Inflammatory macrophage (primary cell): ENCODE measurements around the gene PRSS1.
A peak's percentile ranks its signal among the peaks of the same experiment; 100 is the strongest.
"Not testable (repeated sequence)": the region's sequence is repeated elsewhere in the genome, so short reads cannot be mapped to it uniquely, and the experiment has no call there.

Experiments used
- DNase-seq, 2 donors: peaks; one replicate each; pipeline ENCODE4 v3.0.0-alpha.2; 2020 to 2022

PRSS1 gene

DNA sequence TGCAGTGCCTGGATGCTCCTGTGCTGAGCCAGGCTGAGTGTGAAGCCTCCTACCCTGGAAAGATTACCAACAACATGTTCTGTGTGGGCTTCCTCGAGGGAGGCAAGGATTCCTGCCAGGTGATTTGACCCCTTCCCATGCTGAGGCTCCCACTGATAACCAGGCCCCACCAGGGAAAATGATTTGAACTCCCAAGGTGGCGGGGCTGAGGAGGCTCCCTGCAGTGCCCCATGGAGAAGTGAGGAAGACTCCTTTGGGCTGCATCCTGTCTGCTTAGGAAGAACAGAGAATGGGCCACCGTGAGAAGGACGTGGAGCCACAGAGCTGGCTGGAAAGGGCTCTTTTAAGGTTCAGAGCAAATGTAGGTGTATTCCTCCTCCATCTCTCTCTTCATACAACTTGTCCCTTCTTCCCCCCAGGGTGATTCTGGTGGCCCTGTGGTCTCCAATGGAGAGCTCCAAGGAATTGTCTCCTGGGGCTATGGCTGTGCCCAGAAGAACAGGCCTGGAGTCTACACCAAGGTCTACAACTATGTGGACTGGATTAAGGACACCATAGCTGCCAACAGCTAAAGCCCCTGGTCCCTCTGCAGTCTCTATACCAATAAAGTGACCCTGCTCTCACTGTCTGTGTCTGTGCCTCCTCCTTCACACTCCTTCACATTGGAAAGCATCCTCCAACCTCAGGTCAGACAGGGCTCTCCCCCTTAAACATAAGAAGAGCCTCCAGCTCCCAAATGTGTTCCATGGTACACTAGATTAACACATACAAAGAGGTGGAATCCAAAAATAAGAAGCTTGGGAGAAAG lies 24.9 kb downstream of the PRSS1 start:
- no peak for DNase-seq

DNA sequence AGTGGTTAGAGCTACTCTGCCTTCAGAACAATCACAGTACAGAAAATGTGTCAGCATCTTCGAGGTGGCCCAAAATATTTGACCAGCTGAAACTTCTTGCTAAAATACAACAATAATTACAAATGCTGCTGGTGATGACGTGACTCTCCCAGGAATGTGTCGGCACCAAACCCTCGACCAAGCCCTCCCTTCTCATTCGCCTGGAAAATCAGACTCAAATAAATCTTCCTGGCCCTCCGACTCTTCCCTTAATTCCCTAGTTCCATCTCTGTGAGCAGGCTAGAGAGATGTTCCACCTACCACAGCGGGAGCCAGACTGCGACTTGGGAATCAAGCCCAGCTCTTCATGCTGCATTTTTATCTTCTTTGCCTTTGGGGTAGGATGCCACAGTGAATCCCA lies 25.6 kb downstream of the PRSS1 start:
- no peak for DNase-seq

DNA sequence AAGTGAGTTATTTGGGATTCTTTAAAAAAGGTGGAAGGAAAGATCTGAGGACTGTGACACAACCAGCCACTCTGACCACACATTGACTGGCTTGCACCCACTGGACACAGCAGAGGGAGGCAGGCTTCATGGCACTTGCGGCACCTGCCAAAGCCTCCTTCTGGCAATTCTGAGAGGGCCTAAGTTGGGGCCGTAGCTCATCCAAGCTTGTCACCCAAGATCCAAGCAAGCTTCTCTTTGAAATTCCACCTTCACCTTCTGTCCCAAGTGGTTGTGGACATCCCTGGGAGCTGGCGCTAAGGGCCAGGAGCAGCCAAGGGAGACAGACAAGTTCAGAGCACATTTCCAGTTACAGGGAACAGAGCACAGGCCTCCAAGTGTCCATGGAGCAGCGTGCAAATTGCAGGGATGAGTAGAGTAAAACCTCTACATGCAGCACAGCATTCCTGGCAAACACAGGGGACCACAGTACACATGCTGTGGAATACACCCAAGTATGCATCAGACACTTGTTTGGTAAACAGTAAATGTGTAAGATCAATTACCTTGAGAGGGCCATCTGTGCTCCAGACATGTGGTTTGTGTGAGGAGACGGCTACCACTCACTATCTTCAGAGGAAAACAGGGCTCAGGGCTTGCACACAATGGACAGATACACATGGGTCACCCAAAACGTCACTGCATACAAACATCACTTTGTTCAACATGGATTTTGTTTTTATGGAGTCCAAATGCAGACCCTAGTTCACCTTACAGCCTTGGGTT lies 26.3 kb downstream of the PRSS1 start:
- DNase-seq, result not testable (repeated sequence)

DNA sequence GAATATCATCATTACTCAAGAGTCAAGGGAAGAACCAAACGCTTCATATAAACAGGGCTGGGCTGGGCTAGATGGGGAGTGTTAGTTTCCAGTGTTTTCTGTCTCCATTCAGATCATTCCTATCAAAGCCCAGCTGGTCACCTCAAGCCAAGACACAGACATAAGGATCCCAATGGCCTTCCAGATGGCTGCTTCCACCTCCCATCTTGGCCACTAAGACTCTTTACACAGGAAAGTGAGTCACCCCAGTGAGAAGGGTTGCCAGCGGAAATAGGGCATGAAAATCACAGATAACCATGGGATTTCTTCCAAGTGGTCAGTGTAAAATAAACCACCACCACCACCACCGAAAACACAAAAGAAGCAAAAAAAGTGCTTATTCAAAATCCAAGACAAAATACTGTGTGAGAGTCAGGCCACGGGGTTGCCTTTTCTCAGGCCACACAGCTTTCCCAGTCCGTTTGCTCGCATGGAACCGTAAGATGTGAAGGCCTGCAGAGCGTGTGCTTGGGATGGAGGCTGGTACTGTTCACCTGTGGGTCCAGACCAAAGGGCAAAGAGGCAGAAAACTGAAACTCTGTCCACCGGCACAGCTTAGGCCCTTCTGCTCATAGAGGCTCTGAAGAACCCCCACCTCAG lies 27.1 kb downstream of the PRSS1 start:
- no peak for DNase-seq

DNA sequence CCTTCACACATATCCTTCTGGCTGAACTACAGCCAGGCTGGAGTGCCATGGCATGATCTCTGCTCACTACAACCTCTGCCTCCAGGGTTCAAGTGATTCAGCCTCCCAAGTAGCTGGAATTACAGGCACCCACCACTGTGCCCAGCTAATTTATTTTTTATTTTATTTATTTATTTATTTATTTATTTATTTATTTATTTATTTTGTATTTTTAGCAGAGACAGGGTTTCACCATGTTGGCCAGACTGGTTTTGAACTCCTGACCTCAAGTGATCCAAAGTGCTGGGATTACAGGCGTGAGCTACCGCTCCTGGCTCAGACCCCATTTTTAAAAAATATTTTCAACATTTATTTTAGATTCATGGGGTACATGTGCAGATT lies 27.6 kb downstream of the PRSS1 start:
- not testable (repeated sequence) for DNase-seq

GRCh38 chr7:142777318-142777717 lies 28.0 kb downstream of the PRSS1 start:
- no peak for DNase-seq

GRCh38 chr7:142782922-142783900 lies 33.9 kb downstream of the PRSS1 start:
- DNase-seq, result peak; percentile 84 to 90

- DNase-seq, result no peak
Measured at GRCh38 chr7:142784096-142784495, 34.8 kb downstream of the PRSS1 start.

DNA sequence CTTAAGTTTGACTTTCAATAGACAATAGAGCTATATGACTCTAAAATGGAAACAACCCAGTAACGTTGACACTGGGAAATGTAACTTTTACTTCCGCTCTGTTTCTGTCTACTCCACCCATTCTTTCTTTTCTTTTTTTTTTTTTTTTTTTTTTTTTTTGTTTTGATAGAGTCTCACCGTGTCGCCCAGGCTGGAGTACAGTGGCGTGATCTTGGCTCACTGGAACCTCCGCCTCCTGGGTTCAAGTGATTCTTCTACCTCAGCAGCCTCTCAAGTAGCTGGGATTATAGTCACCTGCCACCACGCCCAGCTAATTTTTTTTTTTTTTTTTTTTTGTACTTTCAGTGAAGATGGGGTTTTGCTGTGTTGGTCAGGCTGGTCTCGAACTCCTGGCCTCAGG lies 35.4 kb downstream of the PRSS1 start:
- no peak for DNase-seq

- no peak for DNase-seq
Measured at GRCh38 chr7:142785841-142786250, 36.6 kb downstream of the PRSS1 start.

DNA sequence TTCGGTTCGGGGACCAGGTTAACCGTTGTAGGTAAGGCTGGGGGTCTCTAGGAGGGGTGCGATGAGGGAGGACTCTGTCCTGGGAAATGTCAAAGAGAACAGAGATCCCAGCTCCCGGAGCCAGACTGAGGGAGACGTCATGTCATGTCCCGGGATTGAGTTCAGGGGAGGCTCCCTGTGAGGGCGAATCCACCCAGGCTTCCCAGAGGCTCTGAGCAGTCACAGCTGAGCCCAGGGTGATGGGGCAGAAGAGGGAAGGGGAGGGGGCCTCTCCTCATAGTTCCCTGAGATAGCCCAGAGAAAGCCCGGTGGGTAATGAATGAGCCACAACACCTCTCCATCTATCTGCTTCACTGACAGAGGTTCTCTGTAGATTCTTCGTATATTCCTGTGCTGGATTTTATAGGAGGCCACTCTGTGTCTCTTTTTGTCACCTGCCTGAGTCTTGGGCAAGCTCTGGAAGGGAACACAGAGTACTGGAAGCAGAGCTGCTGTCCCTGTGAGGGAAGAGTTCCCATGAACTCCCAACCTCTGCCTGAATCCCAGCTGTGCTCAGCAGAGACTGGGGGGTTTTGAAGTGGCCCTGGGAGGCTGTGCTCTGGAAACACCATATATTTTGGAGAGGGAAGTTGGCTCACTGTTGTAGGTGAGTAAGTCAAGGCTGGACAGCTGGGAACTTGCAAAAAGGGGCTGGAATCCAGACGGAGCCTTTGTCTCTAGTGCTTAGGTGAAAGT lies 37.9 kb downstream of the PRSS1 start:
- no peak for DNase-seq

- no peak for DNase-seq
Measured at GRCh38 chr7:142787783-142788182, 38.5 kb downstream of the PRSS1 start.

- DNase-seq, result no peak
Measured at GRCh38 chr7:142788303-142789289, 39.3 kb downstream of the PRSS1 start.

DNA sequence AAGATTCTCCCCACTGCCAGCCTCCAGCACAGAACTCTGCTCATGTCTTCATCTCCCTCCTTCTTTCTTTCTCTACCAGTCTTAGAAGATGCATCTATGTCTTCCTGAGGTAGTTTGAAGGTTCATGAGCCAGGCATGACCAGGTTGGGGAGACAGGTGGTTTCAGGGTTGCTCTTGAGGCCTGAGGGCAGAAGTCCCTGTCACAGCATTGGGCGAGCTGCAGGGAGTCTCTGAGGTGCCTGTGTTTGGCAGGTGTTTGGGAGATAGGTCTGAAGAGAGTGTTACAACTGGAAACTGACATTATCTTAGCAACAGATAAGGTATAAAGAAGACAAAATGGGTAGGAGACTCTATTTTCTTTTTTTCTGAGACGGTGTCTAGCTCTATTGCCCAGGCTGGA lies 40.2 kb downstream of the PRSS1 start:
- no peak for DNase-seq

DNA sequence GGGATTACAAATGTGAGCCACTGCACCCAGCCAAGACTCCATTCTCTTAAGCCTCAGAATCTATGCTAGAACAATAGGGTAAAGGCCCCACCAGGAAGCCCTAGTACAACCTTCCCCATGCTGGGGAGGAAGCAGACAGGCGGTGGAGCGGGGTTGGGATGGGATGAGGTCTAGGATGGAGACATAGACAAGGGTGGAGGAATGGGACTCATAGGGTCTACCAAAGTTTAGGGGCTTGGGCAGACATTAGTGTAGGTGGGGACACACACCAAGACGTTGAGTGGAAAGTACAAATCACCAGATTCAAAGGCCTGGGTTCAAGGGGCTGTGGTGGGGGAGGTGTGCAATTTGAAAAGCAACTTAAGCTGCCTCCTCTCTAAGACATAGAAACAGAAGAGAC lies 40.8 kb downstream of the PRSS1 start:
- no peak for DNase-seq

DNA sequence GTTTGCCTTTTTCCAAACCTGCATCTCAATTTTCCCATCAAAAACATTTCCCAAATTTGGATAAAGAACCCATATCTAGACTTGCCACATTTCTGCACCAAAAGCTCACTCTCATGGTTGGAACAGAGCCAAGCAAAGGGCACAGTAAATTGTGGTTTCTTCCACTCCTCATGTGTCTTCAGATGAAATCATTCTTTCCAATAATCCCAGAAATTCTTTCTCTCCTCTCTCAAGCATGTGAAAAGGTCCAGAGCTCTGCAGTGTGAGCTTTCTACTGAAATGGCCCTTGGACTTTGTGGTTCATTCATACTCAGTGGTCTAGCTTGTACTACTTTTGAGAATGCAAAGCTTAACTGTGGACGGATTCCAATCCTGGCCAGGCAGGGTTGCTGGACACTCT lies 41.3 kb downstream of the PRSS1 start:
- DNase-seq, result no peak

DNA sequence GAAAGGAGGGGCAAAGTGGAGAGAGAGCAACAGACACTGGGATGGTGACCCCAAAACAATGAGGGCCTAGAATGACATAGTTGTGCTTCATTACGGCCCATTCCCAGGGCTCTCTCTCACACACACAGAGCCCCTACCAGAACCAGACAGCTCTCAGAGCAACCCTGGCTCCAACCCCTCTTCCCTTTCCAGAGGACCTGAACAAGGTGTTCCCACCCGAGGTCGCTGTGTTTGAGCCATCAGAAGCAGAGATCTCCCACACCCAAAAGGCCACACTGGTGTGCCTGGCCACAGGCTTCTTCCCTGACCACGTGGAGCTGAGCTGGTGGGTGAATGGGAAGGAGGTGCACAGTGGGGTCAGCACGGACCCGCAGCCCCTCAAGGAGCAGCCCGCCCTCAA lies 42.2 kb downstream of the PRSS1 start:
- no peak for DNase-seq

DNA sequence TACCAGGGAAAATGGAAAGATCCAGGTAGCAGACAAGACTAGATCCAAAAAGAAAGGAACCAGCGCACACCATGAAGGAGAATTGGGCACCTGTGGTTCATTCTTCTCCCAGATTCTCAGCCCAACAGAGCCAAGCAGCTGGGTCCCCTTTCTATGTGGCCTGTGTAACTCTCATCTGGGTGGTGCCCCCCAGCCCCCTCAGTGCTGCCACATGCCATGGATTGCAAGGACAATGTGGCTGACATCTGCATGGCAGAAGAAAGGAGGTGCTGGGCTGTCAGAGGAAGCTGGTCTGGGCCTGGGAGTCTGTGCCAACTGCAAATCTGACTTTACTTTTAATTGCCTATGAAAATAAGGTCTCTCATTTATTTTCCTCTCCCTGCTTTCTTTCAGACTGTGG lies 42.9 kb downstream of the PRSS1 start:
- no peak for DNase-seq

GRCh38 chr7:142792593-142792992 lies 43.3 kb downstream of the PRSS1 start:
- no peak for DNase-seq

DNA sequence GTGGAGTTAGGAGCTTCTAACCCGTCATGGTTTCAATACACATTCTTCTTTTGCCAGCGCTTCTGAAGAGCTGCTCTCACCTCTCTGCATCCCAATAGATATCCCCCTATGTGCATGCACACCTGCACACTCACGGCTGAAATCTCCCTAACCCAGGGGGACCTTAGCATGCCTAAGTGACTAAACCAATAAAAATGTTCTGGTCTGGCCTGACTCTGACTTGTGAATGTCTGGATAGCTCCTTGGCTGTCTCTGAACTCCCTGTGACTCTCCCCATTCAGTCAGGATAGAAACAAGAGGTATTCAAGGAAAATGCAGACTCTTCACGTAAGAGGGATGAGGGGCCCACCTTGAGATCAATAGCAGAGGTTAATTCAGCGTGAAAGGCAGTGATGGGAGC lies 43.9 kb downstream of the PRSS1 start:
- DNase-seq, result no peak
